Sigmoid colon (tissue), 4 donors: ENCODE results near the gene ADH4.

Experiments used
- CTCF ChIP-seq, 4 experiments: fragments of 450-650 bp in 3 of 4; fragments of 200-600 bp in 1 of 4; IDR thresholded peaks; one replicate each; pipeline ENCODE4 v1.5.1; 2016 to 2019; ENCODE audit warnings: antibody characterized with exemption in 4 of 4, mild to moderate bottlenecking in 3 of 4, moderate library complexity in 2 of 4
- POLR2AphosphoS5 ChIP-seq, 4 donors: sonication (generic); formaldehyde crosslinking; IDR thresholded peaks; one replicate each; pipeline ENCODE4 v1.6.1; 2017; ENCODE audit warnings: antibody characterized with exemption in 4 of 4

- TF ChIP-seq CTCF (IDR thresholded peaks at IDR 0.05) (no peak), POLR2AphosphoS5 (IDR thresholded peaks at IDR 0.05) (no peak)
Measured at GRCh38 chr4:99120501-99120900, 23.6 kb downstream of the ADH4 start.
